ENCODE results near the gene PLP1. TPM values are rescaled to one million over a fixed set of nuclear protein-coding genes. Genes with fewer than 3 reads are reported as not detected.
A peak's percentile ranks its signal among the peaks of the same experiment; 100 is the strongest.

Gene PLP1
- total and polyA plus RNA-seq, 2 of the 8 experiments (the other 6 are each of a cell fraction or from before 2014, with no cell fraction given): 49.2 to 218 TPM

DNA sequence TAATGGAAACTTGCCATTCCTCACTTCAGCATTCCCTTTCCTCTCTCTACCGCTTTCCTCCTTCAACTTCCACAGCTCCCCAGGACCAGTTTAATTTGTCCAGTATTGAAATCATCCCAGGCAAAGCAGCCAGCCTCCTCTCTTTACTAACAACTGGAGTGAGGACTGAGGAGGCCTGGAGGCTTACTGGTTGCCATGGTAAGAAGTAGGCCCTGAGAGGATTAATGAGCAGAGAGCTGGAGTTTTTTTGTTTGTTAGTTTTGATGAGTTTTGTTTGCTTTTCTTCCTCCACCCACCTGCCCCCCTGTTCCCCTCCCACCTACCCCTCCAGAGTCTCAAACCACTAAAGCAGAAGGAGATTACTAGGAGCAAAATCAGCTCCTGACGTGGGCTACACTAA is 29.5 kb upstream of the PLP1 start:
- no peak overlapping the region for H3K27ac ChIP-seq (ENCODE audit: low read depth, low read length)
- no peak overlapping the region for H2BK20ac ChIP-seq (ENCODE audit: low read length)
- H2BK12ac ChIP-seq (ENCODE audit: low read depth, low read length): no peak overlapping the region
- H4K20me1 ChIP-seq (replicated peaks in 1 of 2; ENCODE audit: control insufficient read depth in 1 of 2, insufficient read depth in 2 of 2, low read length in 2 of 2): peaks cover 0 to 15% of the 10 kb centered on the region in 2 experiments
- no peak for FAIRE-seq
- H2AK5ac ChIP-seq (ENCODE audit: low read depth, low read length): no peak overlapping the region
- H4K91ac ChIP-seq (replicated peaks; ENCODE audit: insufficient read length, low read length): no peak overlapping the region
- 0 out of 2 replicates have a peak, but pooled peaks cover 6% of the 10 kb centered on the region for H3K23me2 ChIP-seq (ENCODE audit: low read depth, low read length)
- ChIA-PET POLR2A (ENCODE audit: partially characterized antibody) (interaction anchor here (0.7 to 3.3 kb wide), 11 partner anchors 9 to 60 kb away, joined by 3 to 19 read pairs (median 4); partner anchors contain the start of gene MORF4L2), CTCF (ENCODE audit: partially characterized antibody) (interaction anchor here (0.8 to 1.6 kb wide), 3 partner anchors 19 to 36 kb away, joined by 3 to 6 read pairs (median 3); no protein-coding TSS in a partner anchor)
- no peak overlapping the region for H2BK120ac ChIP-seq (replicated peaks; ENCODE audit: low read depth, low read length)
- no peak overlapping the region for H4K8ac ChIP-seq (ENCODE audit: extremely low read depth, insufficient read depth, low read length)
- H3K23ac ChIP-seq (ENCODE audit: insufficient read length): no peak overlapping the region
- no peak for DNase-seq (ENCODE audit: low read depth in 1 of 2, low spot score in 2 of 2)
- peaks cover 5% of the 10 kb centered on the region; the same call in 1 of the 2 replicates for H3K79me1 ChIP-seq (ENCODE audit: low read depth, low read length)
- no peak overlapping the region for H2AFZ ChIP-seq (ENCODE audit: low read length)
- 91% methylated on average over 2 of the region's 2 CpGs; no CpG with 5 or more reads in 1 of the 2 experiments for WGBS, 2 experiments (ENCODE audit: extremely low coverage in 1 of 2, insufficient coverage in 1 of 2, insufficient read length in 1 of 2, insufficient replicate concordance in 2 of 2, low coverage in 1 of 2, low lambda C conversion rate in 2 of 2, missing lambda C conversion rate in 1 of 2)
- H3K79me2 ChIP-seq (ENCODE audit: control insufficient read depth in 1 of 2, insufficient read depth in 2 of 2, low read length in 2 of 2): peaks cover 13 to 62% of the 10 kb centered on the region in 2 experiments; a peak in 3 of 4 replicates
- H3K9ac ChIP-seq (replicated peaks in 1 of 4; ENCODE audit: extremely low read depth in 1 of 4, low read depth in 3 of 4, low read length in 3 of 4): no peak overlapping the region; a peak in 2 of 7 replicates
- no peak overlapping the region for H2BK15ac ChIP-seq (ENCODE audit: low read length)
- H3K9me3 ChIP-seq (ENCODE audit: insufficient read depth in 2 of 2, low read depth in 1 of 2, low read length in 1 of 2): no peaks in the 10 kb centered on the region
- H3K4ac ChIP-seq (replicated peaks; ENCODE audit: insufficient read length, low read depth, low read length): no peak overlapping the region
- H3K4me3 ChIP-seq (ENCODE audit: extremely low read depth in 1 of 4, insufficient read depth in 2 of 4, low read depth in 3 of 4, low read length in 4 of 4): no peak overlapping the region
- H3K18ac ChIP-seq (ENCODE audit: extremely low read depth, low read length): no peak overlapping the region; the same call in 1 of the 2 replicates
- H3K14ac ChIP-seq (ENCODE audit: insufficient read length): no peak overlapping the region
- peak overlapping the region; percentile 13 to 84; a peak in 3 of 4 replicates for H3K4me2 ChIP-seq (ENCODE audit: insufficient read depth in 1 of 2, low read depth in 2 of 2, low read length in 2 of 2)
- H3K56ac ChIP-seq (replicated peaks; ENCODE audit: insufficient read length, low read depth, low read length): no peak overlapping the region
- no peaks in the 10 kb centered on the region for H3K27me3 ChIP-seq (replicated peaks in 1 of 4; ENCODE audit: control insufficient read depth in 3 of 4, extremely low read depth in 1 of 4, insufficient read depth in 3 of 4, low read length in 3 of 4)
- no peak overlapping the region for H2BK5ac ChIP-seq (ENCODE audit: low read depth, low read length)
- peaks cover 0 to 6% (median 1%) of the 10 kb centered on the region in 4 experiments; a peak in 3 of 7 replicates for H3K4me1 ChIP-seq (replicated peaks in 1 of 4; ENCODE audit: control insufficient read depth in 3 of 4, insufficient read depth in 4 of 4, low read length in 3 of 4)
- peaks cover 0 to 50% (median 11%) of the 10 kb centered on the region in 4 experiments; a peak in 4 of 8 replicates for H3K36me3 ChIP-seq (ENCODE audit: control insufficient read depth in 2 of 4, insufficient read depth in 4 of 4, low read length in 3 of 4)
- no peak overlapping the region for H4K5ac ChIP-seq (ENCODE audit: insufficient read length, low read depth, low read length)
- no peak for TF ChIP-seq EGR1 (IDR thresholded peaks at IDR 0.05; ENCODE audit: borderline replicate concordance, low read depth, low read length)
- no peak for TF ChIP-seq JUND (IDR thresholded peaks at IDR 0.05; ENCODE audit: low read length)
- TF ChIP-seq GTF2F1 (IDR thresholded peaks at IDR 0.05; ENCODE audit: borderline replicate concordance, low read depth, low read length): no peak
- TF ChIP-seq BRCA1 (IDR thresholded peaks at IDR 0.05; ENCODE audit: low read depth, low read length): no peak
- no peak for TF ChIP-seq SP2 (IDR thresholded peaks at IDR 0.05; ENCODE audit: low read length)
- TF ChIP-seq YY1 (IDR thresholded peaks at IDR 0.05; ENCODE audit: low read depth, low read length): no peak
